A549 (cell line): Measurements from ENCODE around the gene CXCL14. TPM values are rescaled to one million over a fixed set of nuclear protein-coding genes. Genes with fewer than 3 reads are reported as not detected.

Experiments
- ATAC-seq, 2 experiments: fragments of 200-7000 bp in 1 of 2; fragments of >200 bp in 1 of 2; cut with Nextera tagmentation in 1 of 2; cut with Tn5 transposase in 1 of 2; 3 replicates each; pipeline versions ENCODE4 v1.8.0 to v1.9.1; 2018 to 2020; ENCODE audit warnings: mild to moderate bottlenecking in 1 of 2, moderate library complexity in 1 of 2
- CTCF ChIA-PET: fragments of 300-600 bp; sonication (Branson Sonifier 250); formaldehyde crosslinking; extraction: SDS; loops from one replicate; lab custom pipeline; 2021; ENCODE audit warnings: antibody characterized with exemption, inconsistent platforms; lab: Yijun Ruan, JAX
- POLR2A ChIA-PET: fragments of 350-600 bp; formaldehyde crosslinking; extraction: SDS; loops from one replicate; lab custom pipeline; 2021; ENCODE audit warnings: antibody characterized with exemption, inconsistent platforms; lab: Yijun Ruan, JAX
- DNase-seq, 2 experiments: peaks; one replicate each; pipeline versions ENCODE4 v3.0.0 to v3.0.0-alpha.2; 2011 to 2016; ENCODE audit warnings: low read depth in 1 of 2, low spot score in 1 of 2
- FAIRE-seq: peaks from 2 replicates; lab custom pipeline; 2011; peaks lifted over from hg19 to GRCh38; lab: Jason Lieb, UNC
- H3K27ac ChIP-seq, 2 experiments: fragments of >200 bp; sonication (Bioruptor Twin); formaldehyde crosslinking; 3 replicates each; pipeline ENCODE4 v1.5.1; 2016 to 2017
- H3K4me1 ChIP-seq: fragments of >200 bp; sonication (Bioruptor Twin); formaldehyde crosslinking; 3 replicates; pipeline ENCODE4 v1.6.1; 2016
- H3K4me2 ChIP-seq: fragments of >200 bp; sonication (Bioruptor Twin); formaldehyde crosslinking; 3 replicates; pipeline ENCODE4 v1.6.1; 2016
- H3K4me3 ChIP-seq: fragments of >200 bp; sonication (Bioruptor Twin); formaldehyde crosslinking; 3 replicates; pipeline ENCODE4 v1.5.1; 2016
- H3K9me3 ChIP-seq: fragments of >200 bp; sonication (Bioruptor Twin); formaldehyde crosslinking; 3 replicates; pipeline ENCODE4 v1.6.1; 2016
- EHMT2 ChIP-seq: fragments of 200-600 bp; sonication (generic); IDR thresholded peaks from 2 replicates; pipeline ENCODE4 v1.6.1; 2016; ENCODE audit warnings: antibody characterized with exemption, low read depth, mild to moderate bottlenecking, moderate library complexity
- JUNB ChIP-seq: fragments of >200 bp; sonication (Bioruptor Twin); formaldehyde crosslinking; IDR thresholded peaks from 2 replicates; pipeline ENCODE4 v1.6.1; 2016
- KDM1A ChIP-seq: fragments of 200-600 bp; sonication (generic); IDR thresholded peaks from 2 replicates; pipeline ENCODE4 v1.6.1; 2016; ENCODE audit warnings: low read depth, mild to moderate bottlenecking
- POLR2AphosphoS2 ChIP-seq: conservative IDR thresholded peaks from 2 replicates; pipeline ENCODE4 v1.6.1; 2012; ENCODE audit warnings: low read length, improper control_type of control experiment, inconsistent platforms
- RAD21 ChIP-seq, 2 experiments: fragments of >200 bp in 1 of 2; sonication (Bioruptor Twin) in 1 of 2; formaldehyde crosslinking in 1 of 2; IDR thresholded peaks in 1 of 2; conservative IDR thresholded peaks in 1 of 2; 2 replicates in 1 of 2; 3 replicates in 1 of 2; pipeline ENCODE4 v1.6.1; 2012 to 2018; ENCODE audit warnings: inconsistent platforms in 1 of 2
- RCOR1 ChIP-seq: fragments of 150-350 bp; IDR thresholded peaks from 2 replicates; pipeline ENCODE4 v1.6.1; 2014; ENCODE audit warnings: antibody characterized with exemption, low read length, low read depth
- SMC3 ChIP-seq: fragments of >200 bp; sonication (Bioruptor Twin); formaldehyde crosslinking; IDR thresholded peaks from 3 replicates; pipeline ENCODE4 v1.6.1; 2018; ENCODE audit warnings: inconsistent platforms
- ZFP36 ChIP-seq: fragments of 450-650 bp; IDR thresholded peaks from 2 replicates; pipeline ENCODE4 v1.6.1; 2014; ENCODE audit warnings: borderline replicate concordance; ENCODE audit not compliant: partially characterized antibody
- WGBS: methylation state at CpG from one replicate; pipeline ENCODE4 v1.1.6; 2017; ENCODE audit errors: missing lambda C conversion rate; 5-methylcytosine and 5-hydroxymethylcytosine counted together
- polyA plus RNA-seq, 4 experiments: library from polyadenylated mRNA; depleted of rRNA in 3 of 4; stranded (reverse); fragments of >200 nt; fragmentation: RNase III in 1 of 4; extraction: RNeasy Plus Mini Kit Qiagen cat#74134 plus additional on column Dnase treatment in 1 of 4; gene quantifications; 2 replicates in 3 of 4; 3 replicates in 1 of 4; pipeline ENCODE4 v1.2.3, GENCODE V29; 2011 to 2017
- TF ChIP-seq, protein P1 (sequence below): IDR thresholded peaks from 2 replicates; pipeline ENCODE4 v1.6.1; 2012
- TF ChIP-seq, protein P2 (sequence below): IDR thresholded peaks from 2 replicates; pipeline ENCODE4 v1.6.1; 2012; ENCODE audit warnings: low read depth, borderline replicate concordance
- TF ChIP-seq, protein P3 (sequence below): IDR thresholded peaks from 2 replicates; pipeline ENCODE4 v1.6.1; 2012
- TF ChIP-seq, protein P4 (sequence below): fragments of >200 bp; sonication (Bioruptor Twin); formaldehyde crosslinking; IDR thresholded peaks from 3 replicates; pipeline ENCODE4 v1.5.1; 2016
- TF ChIP-seq, protein P5 (sequence below): fragments of 450-650 bp; IDR thresholded peaks from 2 replicates; pipeline ENCODE4 v1.6.1; 2014; ENCODE audit warnings: antibody characterized with exemption

Gene CXCL14
- polyA plus RNA-seq, 2 of the 4 experiments (the other 2 are of a cell fraction), result 0.12 TPM; not detected in 1

DNA sequence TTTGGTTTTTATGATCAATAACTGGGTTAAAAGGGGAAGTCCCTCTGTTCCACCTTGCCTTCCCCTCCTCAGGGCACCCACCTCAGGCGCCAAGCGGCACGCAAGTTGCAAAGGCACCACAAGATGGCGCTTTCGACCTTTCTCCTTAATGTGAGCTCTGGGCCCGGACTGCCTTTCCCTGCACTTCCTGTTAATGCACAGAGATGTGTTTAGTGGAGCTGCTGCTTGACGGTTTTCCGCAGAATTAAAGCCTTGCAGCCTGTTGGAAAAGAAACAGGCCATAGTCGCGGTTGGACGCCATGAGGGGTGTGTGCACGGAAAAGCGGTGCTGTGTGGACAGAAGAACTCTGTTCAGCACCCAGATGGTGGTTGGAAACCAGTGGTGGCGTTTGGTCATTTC lies 17.9 kb downstream of the CXCL14 start:
- ATAC-seq, result peak; percentile 93 to 98
- DNase-seq, result peak; percentile 76 to 86
- peak overlapping the region; percentile 35 for H3K4me2 ChIP-seq
- H3K9me3 ChIP-seq, result no peaks in the 10 kb centered on the region
- TF ChIP-seq RAD21 (conservative IDR thresholded peaks at IDR 0.05 in 1 of 2, IDR thresholded peaks at IDR 0.05 in 1 of 2), result peak; percentile 80 to 82
- TF ChIP-seq, protein P1, sequence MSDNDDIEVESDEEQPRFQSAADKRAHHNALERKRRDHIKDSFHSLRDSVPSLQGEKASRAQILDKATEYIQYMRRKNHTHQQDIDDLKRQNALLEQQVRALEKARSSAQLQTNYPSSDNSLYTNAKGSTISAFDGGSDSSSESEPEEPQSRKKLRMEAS, result no peak
- peak; percentile 65 for TF ChIP-seq SMC3
- TF ChIP-seq, protein P2, sequence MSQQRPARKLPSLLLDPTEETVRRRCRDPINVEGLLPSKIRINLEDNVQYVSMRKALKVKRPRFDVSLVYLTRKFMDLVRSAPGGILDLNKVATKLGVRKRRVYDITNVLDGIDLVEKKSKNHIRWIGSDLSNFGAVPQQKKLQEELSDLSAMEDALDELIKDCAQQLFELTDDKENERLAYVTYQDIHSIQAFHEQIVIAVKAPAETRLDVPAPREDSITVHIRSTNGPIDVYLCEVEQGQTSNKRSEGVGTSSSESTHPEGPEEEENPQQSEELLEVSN, result no peak
- TF ChIP-seq, protein P3, sequence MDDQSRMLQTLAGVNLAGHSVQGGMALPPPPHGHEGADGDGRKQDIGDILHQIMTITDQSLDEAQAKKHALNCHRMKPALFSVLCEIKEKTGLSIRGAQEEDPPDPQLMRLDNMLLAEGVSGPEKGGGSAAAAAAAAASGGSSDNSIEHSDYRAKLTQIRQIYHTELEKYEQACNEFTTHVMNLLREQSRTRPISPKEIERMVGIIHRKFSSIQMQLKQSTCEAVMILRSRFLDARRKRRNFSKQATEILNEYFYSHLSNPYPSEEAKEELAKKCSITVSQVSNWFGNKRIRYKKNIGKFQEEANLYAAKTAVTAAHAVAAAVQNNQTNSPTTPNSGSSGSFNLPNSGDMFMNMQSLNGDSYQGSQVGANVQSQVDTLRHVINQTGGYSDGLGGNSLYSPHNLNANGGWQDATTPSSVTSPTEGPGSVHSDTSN, result no peak
- no peak for TF ChIP-seq KDM1A
- TF ChIP-seq, protein P4, sequence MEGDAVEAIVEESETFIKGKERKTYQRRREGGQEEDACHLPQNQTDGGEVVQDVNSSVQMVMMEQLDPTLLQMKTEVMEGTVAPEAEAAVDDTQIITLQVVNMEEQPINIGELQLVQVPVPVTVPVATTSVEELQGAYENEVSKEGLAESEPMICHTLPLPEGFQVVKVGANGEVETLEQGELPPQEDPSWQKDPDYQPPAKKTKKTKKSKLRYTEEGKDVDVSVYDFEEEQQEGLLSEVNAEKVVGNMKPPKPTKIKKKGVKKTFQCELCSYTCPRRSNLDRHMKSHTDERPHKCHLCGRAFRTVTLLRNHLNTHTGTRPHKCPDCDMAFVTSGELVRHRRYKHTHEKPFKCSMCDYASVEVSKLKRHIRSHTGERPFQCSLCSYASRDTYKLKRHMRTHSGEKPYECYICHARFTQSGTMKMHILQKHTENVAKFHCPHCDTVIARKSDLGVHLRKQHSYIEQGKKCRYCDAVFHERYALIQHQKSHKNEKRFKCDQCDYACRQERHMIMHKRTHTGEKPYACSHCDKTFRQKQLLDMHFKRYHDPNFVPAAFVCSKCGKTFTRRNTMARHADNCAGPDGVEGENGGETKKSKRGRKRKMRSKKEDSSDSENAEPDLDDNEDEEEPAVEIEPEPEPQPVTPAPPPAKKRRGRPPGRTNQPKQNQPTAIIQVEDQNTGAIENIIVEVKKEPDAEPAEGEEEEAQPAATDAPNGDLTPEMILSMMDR, result peak; percentile 84
- no peak for TF ChIP-seq EHMT2
- TF ChIP-seq POLR2AphosphoS2, result no peak
- no peak for TF ChIP-seq ZFP36
- H3K4me3 ChIP-seq, result no peak overlapping the region
- ChIA-PET POLR2A (no interaction called here), CTCF (interaction anchor here (0.6 to 34.8 kb wide), 41 partner anchors 4 to 1256 kb away, joined by 3 to 1932 read pairs (median 3); partner anchors contain the start of genes CXCL14, DCANP1, SLC25A48 and TIFAB)
- FAIRE-seq, result no peak
- H3K4me1 ChIP-seq, result no peaks in the 10 kb centered on the region
- WGBS, result 23% methylated on average over 14 of the region's 14 CpGs
- H3K27ac ChIP-seq, result no peak overlapping the region

DNA sequence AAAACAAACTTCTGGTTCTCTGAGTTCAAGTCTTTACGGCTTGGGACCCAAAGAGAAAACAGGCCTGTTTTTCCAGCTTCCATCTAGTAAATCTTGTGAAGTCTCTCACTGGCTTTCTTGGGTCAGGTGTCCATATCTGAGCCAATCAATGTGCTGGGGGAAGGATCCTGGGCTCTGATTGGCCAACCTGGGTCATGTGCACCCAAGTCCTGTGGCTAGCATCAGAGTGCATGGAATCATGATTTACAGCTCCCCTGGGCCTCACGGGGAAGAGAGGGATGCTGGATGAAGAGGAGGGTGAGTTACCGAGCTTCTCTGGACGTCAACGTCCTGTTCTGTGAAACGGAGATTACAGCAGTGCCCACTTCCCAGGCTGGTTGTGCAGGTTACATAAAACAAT lies 19.4 kb downstream of the CXCL14 start:
- POLR2A ChIA-PET, result no interaction called here
- no peak overlapping the region for H3K27ac ChIP-seq
- no peak overlapping the region for H3K4me2 ChIP-seq
- TF ChIP-seq, protein P5, sequence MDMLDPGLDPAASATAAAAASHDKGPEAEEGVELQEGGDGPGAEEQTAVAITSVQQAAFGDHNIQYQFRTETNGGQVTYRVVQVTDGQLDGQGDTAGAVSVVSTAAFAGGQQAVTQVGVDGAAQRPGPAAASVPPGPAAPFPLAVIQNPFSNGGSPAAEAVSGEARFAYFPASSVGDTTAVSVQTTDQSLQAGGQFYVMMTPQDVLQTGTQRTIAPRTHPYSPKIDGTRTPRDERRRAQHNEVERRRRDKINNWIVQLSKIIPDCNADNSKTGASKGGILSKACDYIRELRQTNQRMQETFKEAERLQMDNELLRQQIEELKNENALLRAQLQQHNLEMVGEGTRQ, result peak; percentile 85
- no peak for TF ChIP-seq RCOR1
- FAIRE-seq (no peak), ATAC-seq (peak in 1 of 2 experiments; percentile 60; a peak in 3 of 6 replicates), DNase-seq (peak; percentile 38 to 44)
- H3K9me3 ChIP-seq, result no peaks in the 10 kb centered on the region
- no peak overlapping the region for H3K4me3 ChIP-seq
- no peaks in the 10 kb centered on the region for H3K4me1 ChIP-seq
- CTCF ChIA-PET, result interaction anchor here (0.5 to 34.8 kb wide), 10 partner anchors 2 to 654 kb away, joined by 3 to 1932 read pairs (median 8); partner anchors contain the start of genes CXCL14, DCANP1, SLC25A48 and TIFAB
- WGBS, result 79% methylated on average over 6 of the region's 6 CpGs

DNA sequence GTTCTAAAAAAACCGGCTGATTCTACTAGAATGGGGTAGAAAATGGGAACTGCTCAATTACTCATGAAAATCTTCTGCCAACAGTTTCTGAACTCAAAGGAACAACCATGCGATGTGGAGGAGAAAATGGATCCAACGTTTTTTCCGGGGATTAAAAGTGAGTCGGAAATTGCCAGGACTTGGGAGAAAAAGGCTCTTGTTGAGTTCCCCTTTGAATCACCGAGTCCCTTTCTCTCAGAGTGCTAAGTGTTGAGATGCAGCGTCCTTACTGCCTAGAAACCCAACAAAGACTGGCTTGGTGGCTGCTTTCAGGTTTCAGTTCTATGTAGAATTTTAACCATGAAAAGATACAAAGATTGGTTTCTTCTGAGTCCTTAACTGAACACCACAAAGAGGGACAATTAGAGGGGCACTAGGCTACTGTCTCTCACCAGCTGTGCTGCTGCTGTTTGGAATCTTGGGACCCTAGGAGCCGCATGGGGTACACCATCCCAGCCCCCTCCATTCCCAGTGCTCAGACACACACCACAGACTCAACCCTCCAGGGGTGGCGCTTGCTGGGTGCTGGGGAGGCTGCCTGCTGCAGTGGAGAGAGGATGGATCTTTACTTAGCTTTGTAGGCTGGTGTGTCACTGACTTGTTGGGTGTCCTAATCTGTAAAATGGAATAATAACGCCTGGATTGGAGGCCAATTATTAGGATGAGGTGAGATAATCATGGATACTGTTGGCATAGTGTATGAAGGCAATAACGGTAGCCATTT lies 21.5 kb downstream of the CXCL14 start:
- TF ChIP-seq JUNB (no peak), EHMT2 (no peak)
- TF ChIP-seq, all 56 proteins: peak for 0
- Histone ChIP-seq H3K4me1 (no peaks in the 10 kb centered on the region), H3K9me3 (no peaks in the 10 kb centered on the region), H3K4me2 (no peak overlapping the region), H3K4me3 (no peak overlapping the region), H3K27ac (no peak overlapping the region)
- FAIRE-seq (no peak), ATAC-seq (no peak), DNase-seq (no peak)
- CTCF ChIA-PET, result interaction anchor here (1.5 to 34.8 kb wide), 5 partner anchors 0 to 273 kb away, joined by 3 to 1932 read pairs (median 600); partner anchors contain the start of genes CXCL14, DCANP1 and TIFAB
- WGBS, result 44% methylated on average over 10 of the region's 11 CpGs
- POLR2A ChIA-PET, result no interaction called here
